Measurements from ENCODE around the gene GRP.

DNA sequence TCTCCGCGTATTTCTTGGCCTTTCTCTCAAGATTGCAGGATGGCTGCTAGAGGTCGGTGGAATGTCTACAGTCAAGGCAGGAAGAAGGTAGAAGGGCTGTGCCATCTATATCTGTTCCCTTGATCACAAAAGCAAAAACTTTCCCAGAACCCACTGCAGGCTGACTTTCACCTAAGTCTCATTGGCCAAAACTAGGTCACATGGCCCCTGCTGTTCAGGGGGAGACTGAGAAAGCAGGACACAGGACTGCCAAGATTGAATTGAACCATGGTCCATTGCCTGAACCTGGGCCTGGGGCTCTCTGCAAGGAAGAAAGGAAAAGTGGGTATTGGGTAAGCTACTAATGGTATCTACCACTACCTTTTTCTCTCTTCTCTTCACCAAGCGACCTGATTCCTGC is 9.7 kb upstream of the GRP start:
- TF ChIP-seq, protein P1, sequence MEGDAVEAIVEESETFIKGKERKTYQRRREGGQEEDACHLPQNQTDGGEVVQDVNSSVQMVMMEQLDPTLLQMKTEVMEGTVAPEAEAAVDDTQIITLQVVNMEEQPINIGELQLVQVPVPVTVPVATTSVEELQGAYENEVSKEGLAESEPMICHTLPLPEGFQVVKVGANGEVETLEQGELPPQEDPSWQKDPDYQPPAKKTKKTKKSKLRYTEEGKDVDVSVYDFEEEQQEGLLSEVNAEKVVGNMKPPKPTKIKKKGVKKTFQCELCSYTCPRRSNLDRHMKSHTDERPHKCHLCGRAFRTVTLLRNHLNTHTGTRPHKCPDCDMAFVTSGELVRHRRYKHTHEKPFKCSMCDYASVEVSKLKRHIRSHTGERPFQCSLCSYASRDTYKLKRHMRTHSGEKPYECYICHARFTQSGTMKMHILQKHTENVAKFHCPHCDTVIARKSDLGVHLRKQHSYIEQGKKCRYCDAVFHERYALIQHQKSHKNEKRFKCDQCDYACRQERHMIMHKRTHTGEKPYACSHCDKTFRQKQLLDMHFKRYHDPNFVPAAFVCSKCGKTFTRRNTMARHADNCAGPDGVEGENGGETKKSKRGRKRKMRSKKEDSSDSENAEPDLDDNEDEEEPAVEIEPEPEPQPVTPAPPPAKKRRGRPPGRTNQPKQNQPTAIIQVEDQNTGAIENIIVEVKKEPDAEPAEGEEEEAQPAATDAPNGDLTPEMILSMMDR (IDR thresholded peaks at IDR 0.05) = no peak
- TF ChIP-seq EP300 (IDR thresholded peaks at IDR 0.05) = no peak
- TF ChIP-seq CEBPB (IDR thresholded peaks at IDR 0.05) = no peak
